HG03575 (cell line): ENCODE measurements around the gene NEK6.

Experiments
- ATAC-seq: cut with Tn5 transposase; IDR thresholded peaks from one replicate; pipeline ENCODE4 v1.9.1; 2021; ENCODE audit not compliant: unreplicated experiment, insufficient number of reproducible peaks, low FRiP score; ENCODE audit errors: extremely low read depth

NEK6 gene

GRCh38 chr9:124290743-124291554 lies 33.2 kb downstream of the NEK6 start:
- no peak for ATAC-seq

- no peak for ATAC-seq
These were observed 34.1 kb downstream of the NEK6 start for GRCh38 chr9:124291801-124292396.

GRCh38 chr9:124292696-124293593 lies 35.2 kb downstream of the NEK6 start:
- ATAC-seq: no peak

GRCh38 chr9:124293718-124294506 lies 36.2 kb downstream of the NEK6 start:
- ATAC-seq: no peak

GRCh38 chr9:124295159-124295794 lies 37.5 kb downstream of the NEK6 start:
- no peak for ATAC-seq

GRCh38 chr9:124296094-124296493 lies 38.3 kb downstream of the NEK6 start:
- ATAC-seq: no peak

- no peak for ATAC-seq
These were observed 39.2 kb downstream of the NEK6 start for GRCh38 chr9:124296796-124297550.

GRCh38 chr9:124297551-124297901 lies 39.8 kb downstream of the NEK6 start:
- ATAC-seq: no peak

GRCh38 chr9:124297915-124298645 lies 40.3 kb downstream of the NEK6 start:
- no peak for ATAC-seq

- no peak for ATAC-seq
These were observed 41.0 kb downstream of the NEK6 start for GRCh38 chr9:124298646-124299235.

- ATAC-seq: no peak
These were observed 41.9 kb downstream of the NEK6 start for GRCh38 chr9:124299515-124300090.

GRCh38 chr9:124300312-124300711 lies 42.6 kb downstream of the NEK6 start:
- no peak for ATAC-seq

GRCh38 chr9:124302921-124303320 lies 45.2 kb downstream of the NEK6 start:
- no peak for ATAC-seq

- no peak for ATAC-seq
These were observed 46.0 kb downstream of the NEK6 start for GRCh38 chr9:124303762-124304161.

GRCh38 chr9:124304285-124304684 lies 46.5 kb downstream of the NEK6 start:
- ATAC-seq: no peak

- ATAC-seq: no peak
These were observed 48.5 kb downstream of the NEK6 start for GRCh38 chr9:124306098-124306735.
